ENCODE results near the gene USP7.
"Not testable (repeated sequence)": the region's sequence is repeated elsewhere in the genome, so short reads cannot be mapped to it uniquely, and the experiment has no call there.

Gene USP7

DNA sequence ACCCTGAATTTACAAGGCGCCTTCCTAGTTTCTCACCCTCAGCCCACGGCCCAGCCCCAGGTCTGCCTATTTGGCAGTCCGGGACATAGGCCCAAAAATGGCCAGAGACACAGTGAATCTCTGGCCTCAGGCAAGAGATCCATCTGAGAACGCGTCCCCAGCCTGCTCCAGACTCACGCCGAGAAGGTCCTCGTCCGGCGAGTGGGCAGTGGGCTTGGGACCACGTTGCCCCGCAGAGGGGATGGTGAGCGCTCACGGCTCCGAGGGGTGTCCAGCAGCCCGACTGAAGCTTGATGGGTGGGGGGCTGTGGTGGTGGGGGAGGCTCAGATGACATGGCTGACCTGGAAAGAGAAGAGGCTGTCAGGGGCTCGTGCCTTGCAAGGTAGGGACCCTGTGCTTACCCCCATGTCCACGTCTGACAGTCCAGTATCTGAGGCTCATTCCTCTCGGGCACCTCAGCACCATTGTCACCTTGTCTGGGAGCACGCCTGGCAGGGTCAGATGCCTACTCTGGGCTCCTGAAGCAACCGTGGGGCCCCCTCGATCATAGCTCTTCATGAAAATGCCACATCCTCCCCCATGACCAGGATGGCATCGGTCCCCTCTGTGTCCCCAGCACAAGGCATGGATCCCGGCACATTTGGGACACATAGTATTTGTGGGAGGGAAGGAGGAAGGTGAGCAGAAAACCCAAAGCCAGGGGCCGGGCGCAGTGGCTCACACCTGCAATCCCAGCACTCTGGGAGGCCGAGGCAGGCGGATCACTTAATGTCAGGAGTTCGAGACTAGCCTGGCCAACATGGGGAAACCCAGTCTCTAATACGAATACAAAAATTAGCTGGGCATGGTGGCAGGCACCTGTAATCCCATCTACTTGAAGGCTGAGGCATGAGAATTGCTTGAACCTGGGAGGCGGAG lies 104.5 kb downstream of the USP7 start:
- no peak for DNase-seq

DNA sequence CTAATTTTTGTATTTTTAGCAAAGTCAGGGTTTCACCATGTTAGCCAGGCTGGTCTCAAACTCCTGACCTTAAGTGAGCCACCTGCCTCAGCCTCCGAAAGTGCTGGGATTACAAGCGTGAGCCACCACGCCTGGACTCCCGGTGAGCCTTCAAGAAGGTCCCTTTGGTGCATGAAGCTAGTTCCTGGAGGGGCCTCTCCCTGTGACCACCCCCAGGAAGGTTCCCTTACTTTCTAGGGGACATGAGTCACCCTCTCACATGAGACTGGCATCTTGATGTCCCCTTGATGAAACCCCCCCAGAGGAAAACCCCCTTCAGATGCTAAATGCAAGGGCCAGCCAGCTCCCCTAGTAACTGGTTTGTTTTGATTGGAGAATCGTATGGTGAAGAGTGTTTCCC lies 107.7 kb downstream of the USP7 start:
- no peak for DNase-seq

GRCh38 chr16:8855051-8855786 lies 108.5 kb downstream of the USP7 start:
- DNase-seq, result no peak

DNA sequence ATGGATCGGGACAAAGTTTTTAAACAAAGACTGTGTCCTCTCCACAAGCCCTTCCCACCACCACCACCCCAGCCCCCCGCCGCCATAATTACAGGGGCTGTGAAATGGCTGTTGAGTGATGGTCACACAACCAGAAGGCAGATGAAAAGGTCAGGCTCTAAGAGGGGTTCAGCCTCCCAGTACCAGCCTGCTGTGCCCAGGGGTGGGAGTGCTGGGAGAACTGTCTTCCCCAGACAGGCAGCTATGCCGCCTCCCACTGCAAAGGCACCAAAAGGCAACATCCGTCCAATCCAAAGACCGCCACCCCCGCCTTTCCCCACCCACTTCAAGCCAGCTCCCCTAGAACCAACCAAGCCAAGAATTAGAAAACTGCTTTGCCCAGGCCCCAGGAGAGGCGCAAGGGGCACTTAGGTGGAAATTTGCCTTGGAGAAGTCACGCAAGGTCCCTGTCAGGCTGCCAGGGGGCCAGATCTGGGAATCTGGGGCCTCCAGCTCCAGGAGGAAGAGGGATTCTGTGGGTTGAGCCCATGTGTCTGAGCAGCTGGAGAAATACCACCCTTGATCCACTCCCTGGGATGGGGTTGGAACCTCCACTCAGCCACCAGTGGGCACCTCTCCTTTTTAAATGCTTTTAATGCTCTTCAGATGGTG lies 109.3 kb downstream of the USP7 start:
- DNase-seq, result peak; percentile 72

- no peak for DNase-seq
Observed at GRCh38 chr16:8853611-8854010, 110.1 kb downstream of the USP7 start.

DNA sequence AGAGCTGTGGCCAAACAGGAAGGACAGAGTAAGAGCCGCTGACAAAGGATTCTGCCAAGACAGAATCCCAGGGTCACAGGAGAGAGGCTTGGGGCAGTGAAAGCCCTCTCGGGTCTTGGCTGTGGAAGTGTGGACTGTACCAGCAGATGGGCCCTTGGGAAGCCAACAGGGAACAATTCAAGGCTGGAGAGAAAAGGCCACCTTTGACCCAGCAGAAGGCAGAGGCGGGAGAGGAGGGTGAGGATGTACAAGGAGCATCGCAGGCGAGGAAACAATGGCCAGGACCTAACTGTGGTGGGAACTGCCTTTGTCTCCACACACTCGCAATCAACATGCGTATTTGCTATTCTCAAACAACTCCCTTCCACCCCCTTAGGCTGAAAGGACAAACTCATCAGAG lies 110.6 kb downstream of the USP7 start:
- DNase-seq, result no peak

GRCh38 chr16:8852534-8852933 lies 111.2 kb downstream of the USP7 start:
- no peak for DNase-seq

DNA sequence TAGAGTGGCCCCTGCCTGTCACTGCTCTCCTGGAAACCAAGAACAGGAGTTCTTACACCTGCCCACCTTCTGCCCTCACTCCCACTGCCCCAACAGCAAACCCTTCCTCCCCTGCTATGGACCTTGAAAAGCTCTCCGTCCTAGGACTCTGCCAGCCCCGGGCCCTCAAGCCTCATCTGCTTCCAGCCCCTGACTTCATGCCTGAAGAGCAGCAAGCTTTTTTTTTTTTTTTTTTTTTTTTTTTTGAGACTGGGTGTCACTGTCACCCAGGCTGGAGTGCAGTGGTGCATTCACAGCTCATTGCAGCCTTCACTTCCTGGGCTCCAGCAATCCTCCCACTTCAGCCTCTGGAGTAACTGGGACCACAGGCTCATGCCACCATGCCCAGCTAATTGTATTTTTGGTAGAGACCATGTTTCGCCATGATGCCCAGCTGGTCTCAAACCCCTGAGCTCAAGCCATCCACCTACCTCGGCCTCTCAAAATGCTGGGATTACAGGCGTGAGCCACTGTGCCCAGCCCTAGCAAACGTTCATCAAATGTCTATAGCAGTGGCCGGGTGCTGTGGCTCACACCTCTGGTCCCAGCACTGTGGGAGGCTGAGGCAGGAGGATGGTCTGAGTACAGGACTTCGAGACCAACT lies 111.8 kb downstream of the USP7 start:
- no peak for DNase-seq

GRCh38 chr16:8850279-8850885 lies 113.3 kb downstream of the USP7 start:
- DNase-seq, result no peak

DNA sequence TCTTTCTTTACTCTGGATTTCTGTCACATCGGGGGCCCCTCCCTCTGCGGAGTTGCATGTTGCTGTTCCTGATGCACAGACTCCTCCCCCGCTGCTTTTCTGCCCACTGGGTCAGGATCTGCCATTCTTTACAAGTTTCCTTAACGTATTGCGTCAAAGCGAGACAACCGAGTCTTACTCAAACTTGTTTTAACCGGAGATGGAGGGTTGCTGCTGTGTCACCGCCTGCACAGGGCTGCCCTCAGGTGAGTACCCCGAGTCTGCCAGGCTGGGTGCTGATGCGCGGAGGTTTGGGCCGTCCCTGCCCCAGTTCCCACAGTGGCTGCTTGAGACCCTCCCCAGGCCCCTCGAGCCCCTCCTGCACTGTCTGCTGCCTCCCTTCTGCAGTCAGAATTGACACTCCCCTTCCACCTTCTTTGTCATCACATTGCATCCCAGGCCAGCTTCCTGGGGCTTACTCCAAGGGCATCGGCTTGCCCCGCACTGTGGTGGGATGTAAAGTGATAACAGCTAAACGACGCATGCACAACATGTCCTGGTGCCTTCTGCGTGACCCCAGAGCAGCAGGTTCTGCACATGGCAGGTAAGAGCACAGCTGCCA lies 114.2 kb downstream of the USP7 start:
- no peak for DNase-seq

DNA sequence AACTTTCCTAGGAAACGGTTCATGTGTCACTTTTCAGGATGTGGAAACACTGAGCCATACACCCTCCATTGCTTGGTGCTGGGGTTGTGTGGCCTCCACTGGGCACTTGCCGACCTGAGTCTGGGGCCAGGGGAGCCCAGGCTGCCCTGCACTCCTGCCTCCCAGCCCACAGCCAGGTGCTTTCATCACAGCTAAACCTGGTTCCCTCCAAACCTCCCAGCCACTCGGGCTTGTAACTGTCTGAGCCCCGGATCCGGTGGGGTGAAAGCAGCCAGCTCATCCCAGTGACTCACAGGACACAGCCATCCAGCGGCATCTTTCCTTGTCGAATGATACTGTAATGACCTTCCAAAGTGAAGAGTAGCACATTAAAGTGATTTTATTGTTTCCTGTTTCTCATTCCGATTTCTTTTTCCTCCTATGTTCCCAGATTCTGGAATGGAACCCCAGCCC lies 114.7 kb downstream of the USP7 start:
- DNase-seq, result no peak

DNA sequence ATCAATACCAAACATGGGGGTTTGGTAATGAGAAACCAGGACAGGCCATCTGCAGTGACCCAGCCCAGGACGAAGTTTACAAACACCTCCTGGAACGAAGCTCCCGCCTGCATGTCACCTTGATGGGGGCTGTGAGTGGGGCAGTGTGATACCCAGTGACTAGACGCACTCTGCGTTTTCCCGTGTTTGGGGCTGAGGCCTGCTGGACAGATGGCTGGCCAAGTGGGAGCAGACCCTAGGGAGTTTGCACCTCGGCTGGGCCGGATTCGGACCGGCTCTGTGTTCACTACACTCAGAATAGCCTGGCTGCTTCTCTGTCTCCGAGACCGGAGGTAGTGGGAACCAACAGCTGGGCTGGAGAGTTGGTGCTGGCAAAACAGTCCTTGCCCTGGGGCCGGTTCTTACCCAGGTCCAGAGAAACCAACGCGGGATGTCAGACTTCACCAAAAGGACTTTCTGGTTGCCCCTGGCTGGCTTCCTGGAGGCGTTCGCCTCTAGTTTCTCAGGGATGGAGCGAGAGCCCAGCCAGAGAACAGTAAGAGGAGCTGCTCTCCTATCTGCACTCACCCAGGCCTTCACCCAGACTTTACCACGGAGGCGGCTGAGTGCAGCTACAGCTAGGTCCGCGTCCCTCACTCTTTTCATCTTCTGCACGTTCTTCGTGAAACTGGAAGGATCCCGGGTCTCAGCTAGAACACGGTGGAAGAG lies 115.3 kb downstream of the USP7 start:
- no peak for DNase-seq

DNA sequence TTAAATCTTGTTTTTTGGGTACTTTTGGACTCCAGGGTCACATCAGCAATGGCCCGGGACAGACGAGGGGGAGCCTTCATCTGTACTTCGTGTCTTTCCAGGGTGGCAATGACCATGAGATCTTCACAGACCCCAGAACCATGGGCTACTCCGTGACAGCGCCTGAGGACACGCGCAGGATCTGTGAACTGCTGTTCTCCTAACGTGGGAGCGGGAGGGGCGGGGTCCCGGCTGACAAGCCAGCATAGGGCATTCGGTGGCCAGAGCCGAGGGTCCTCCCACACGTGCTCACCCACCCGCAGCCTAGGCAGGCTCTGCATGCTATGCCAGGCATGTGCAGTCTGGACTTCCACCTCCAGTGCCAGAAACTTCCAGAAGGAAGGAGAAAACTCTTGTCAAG lies 116.1 kb downstream of the USP7 start:
- DNase-seq, result no peak

GRCh38 chr16:8847145-8847544 lies 116.6 kb downstream of the USP7 start:
- no peak for DNase-seq

GRCh38 chr16:8846401-8846932 lies 117.2 kb downstream of the USP7 start:
- no peak for DNase-seq

DNA sequence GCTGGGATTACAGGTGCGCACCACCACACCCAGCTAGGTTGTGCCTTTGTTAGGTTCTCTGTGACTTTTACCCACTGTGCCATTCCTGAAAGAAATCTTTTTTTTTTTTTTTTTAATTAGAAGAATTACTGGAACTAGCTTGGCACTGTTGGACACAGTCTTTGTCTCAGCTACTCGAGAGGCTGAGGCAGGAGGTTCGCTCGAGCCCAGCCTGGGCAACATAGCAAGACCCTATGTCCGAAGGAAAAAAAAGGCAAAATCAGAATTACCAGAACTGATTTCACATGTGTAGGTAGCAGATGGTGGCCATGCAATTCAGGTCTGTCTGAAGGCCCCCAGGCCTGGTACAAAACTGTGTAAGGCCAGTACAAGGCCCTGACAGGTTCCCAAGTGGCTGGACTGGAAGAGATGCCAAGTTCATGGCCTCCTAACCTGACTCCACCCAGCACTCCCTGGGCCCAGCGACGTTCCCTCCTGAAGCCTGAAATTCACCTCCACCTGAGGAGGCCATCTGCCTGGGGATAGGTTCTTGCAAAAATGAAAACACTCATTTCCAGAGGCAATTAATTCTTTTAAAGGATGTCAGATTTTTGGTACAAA lies 117.9 kb downstream of the USP7 start:
- DNase-seq, result no peak

GRCh38 chr16:8843296-8843695 lies 120.4 kb downstream of the USP7 start:
- not testable (repeated sequence) for DNase-seq
